Measurements from ENCODE around the gene LAIR2.
A peak's percentile ranks its signal among the peaks of the same experiment; 100 is the strongest.

The LAIR2 gene

GRCh38 chr19:54551950-54552912, 49.6 kb downstream of the LAIR2 start:
- no peak overlapping the region for H2AFZ ChIP-seq (ENCODE audit: low read length)
- H4K8ac ChIP-seq (ENCODE audit: low read depth, low read length): no peak overlapping the region
- WGBS, 2 donors (ENCODE audit: extremely low coverage in 2 of 2, insufficient read length in 2 of 2, insufficient replicate concordance in 1 of 2): 86 to 100% methylated on average over 1 to 3 of the region's 22 CpGs
- H2BK15ac ChIP-seq (ENCODE audit: low read length): no peak overlapping the region
- H2BK5ac ChIP-seq (ENCODE audit: low read length): no peak overlapping the region
- peaks cover 0 to 11% (median 2%) of the 10 kb centered on the region in 3 experiments for H3K27me3 ChIP-seq (ENCODE audit: control insufficient read depth in 3 of 3, insufficient read depth in 3 of 3, low read depth in 1 of 3, low read length in 3 of 3)
- H2BK120ac ChIP-seq (ENCODE audit: low read depth, low read length): no peak overlapping the region
- H3K4me3 ChIP-seq (ENCODE audit: low read length in 2 of 2): peak overlapping the region in 1 of 2 donors; percentile 77
- H3K14ac ChIP-seq (ENCODE audit: low read length): no peak overlapping the region
- no peak overlapping the region for H2BK12ac ChIP-seq (ENCODE audit: low read length)
- no peak overlapping the region for H3K4me2 ChIP-seq (ENCODE audit: insufficient read depth, low read length, poor library complexity, severe bottlenecking)
- no peaks in the 10 kb centered on the region for H3K36me3 ChIP-seq (replicated peaks in 1 of 2; ENCODE audit: control insufficient read depth in 2 of 2, insufficient read depth in 2 of 2, low read length in 2 of 2)
- H3K79me1 ChIP-seq (ENCODE audit: low read depth, low read length): no peaks in the 10 kb centered on the region
- peak overlapping the region; percentile 26 for H3K23ac ChIP-seq (ENCODE audit: low read depth, low read length, poor library complexity)
- no peak for DNase-seq (ENCODE audit: low spot score)
- no peak overlapping the region for H2AK5ac ChIP-seq (ENCODE audit: low read depth, low read length)
- peaks cover 0 to 45% of the 10 kb centered on the region in 2 donors for H3K9me3 ChIP-seq (replicated peaks in 1 of 2; ENCODE audit: control insufficient read depth in 2 of 2, insufficient read depth in 1 of 2, low read depth in 1 of 2, low read length in 2 of 2)
- H3K4ac ChIP-seq (ENCODE audit: low read length): no peak overlapping the region
- no peak overlapping the region for H3K27ac ChIP-seq (replicated peaks; ENCODE audit: low read length)
- no peak overlapping the region for H3K18ac ChIP-seq (ENCODE audit: low read length)
- H4K91ac ChIP-seq (ENCODE audit: low read depth, low read length, poor library complexity): no peak overlapping the region
- H3K9ac ChIP-seq (ENCODE audit: low read depth, low read length, poor library complexity): no peak overlapping the region
- H3K4me1 ChIP-seq (ENCODE audit: control insufficient read depth in 2 of 2, insufficient read depth in 1 of 2, low read depth in 1 of 2, low read length in 2 of 2): no peaks in the 10 kb centered on the region

GRCh38 chr19:54552913-54553310, 50.3 kb downstream of the LAIR2 start:
- Histone ChIP-seq H2BK5ac (ENCODE audit: low read length) (no peak overlapping the region), H3K27ac (replicated peaks; ENCODE audit: low read length) (no peak overlapping the region), H2BK15ac (ENCODE audit: low read length) (no peak overlapping the region), H3K4me2 (ENCODE audit: insufficient read depth, low read length, poor library complexity, severe bottlenecking) (no peak overlapping the region), H2BK12ac (ENCODE audit: low read length) (no peak overlapping the region), H2BK120ac (ENCODE audit: low read depth, low read length) (peak overlapping the region; percentile 31), H2AK5ac (ENCODE audit: low read depth, low read length) (no peak overlapping the region), H3K9me3 (replicated peaks in 1 of 2; ENCODE audit: control insufficient read depth in 2 of 2, insufficient read depth in 1 of 2, low read depth in 1 of 2, low read length in 2 of 2) (peaks cover 0 to 45% of the 10 kb centered on the region in 2 donors), H3K4me1 (ENCODE audit: control insufficient read depth in 2 of 2, insufficient read depth in 1 of 2, low read depth in 1 of 2, low read length in 2 of 2) (no peaks in the 10 kb centered on the region), H4K91ac (ENCODE audit: low read depth, low read length, poor library complexity) (no peak overlapping the region), H3K4me3 (ENCODE audit: low read length in 2 of 2) (peak overlapping the region in 1 of 2 donors; percentile 77), H3K4ac (ENCODE audit: low read length) (peak overlapping the region; percentile 66), H4K8ac (ENCODE audit: low read depth, low read length) (no peak overlapping the region), H3K18ac (ENCODE audit: low read length) (no peak overlapping the region), H3K27me3 (ENCODE audit: control insufficient read depth in 3 of 3, insufficient read depth in 3 of 3, low read depth in 1 of 3, low read length in 3 of 3) (peaks cover 0 to 11% (median 2%) of the 10 kb centered on the region in 3 experiments), H3K9ac (ENCODE audit: low read depth, low read length, poor library complexity) (no peak overlapping the region), H3K23ac (ENCODE audit: low read depth, low read length, poor library complexity) (peak overlapping the region; percentile 26), H3K79me1 (ENCODE audit: low read depth, low read length) (no peaks in the 10 kb centered on the region), H3K36me3 (replicated peaks in 1 of 2; ENCODE audit: control insufficient read depth in 2 of 2, insufficient read depth in 2 of 2, low read length in 2 of 2) (no peaks in the 10 kb centered on the region), H2AFZ (ENCODE audit: low read length) (no peak overlapping the region), H3K14ac (ENCODE audit: low read length) (no peak overlapping the region)
- DNase-seq (ENCODE audit: low spot score): no peak
- WGBS, 2 donors (ENCODE audit: extremely low coverage in 2 of 2, insufficient read length in 2 of 2, insufficient replicate concordance in 1 of 2): no CpG with 5 or more reads among the region's 15 CpGs

- no peak overlapping the region for H3K4me2 ChIP-seq (ENCODE audit: insufficient read depth, low read length, poor library complexity, severe bottlenecking)
- H3K4ac ChIP-seq (ENCODE audit: low read length): no peak overlapping the region
- H3K14ac ChIP-seq (ENCODE audit: low read length): no peak overlapping the region
- no peak overlapping the region for H3K4me3 ChIP-seq (ENCODE audit: low read length in 2 of 2)
- no peak overlapping the region for H2BK12ac ChIP-seq (ENCODE audit: low read length)
- H3K27ac ChIP-seq (replicated peaks; ENCODE audit: low read length): no peak overlapping the region
- no peak overlapping the region for H4K91ac ChIP-seq (ENCODE audit: low read depth, low read length, poor library complexity)
- H4K8ac ChIP-seq (ENCODE audit: low read depth, low read length): no peak overlapping the region
- H3K18ac ChIP-seq (ENCODE audit: low read length): no peak overlapping the region
- no peak overlapping the region for H3K23ac ChIP-seq (ENCODE audit: low read depth, low read length, poor library complexity)
- WGBS, 2 donors (ENCODE audit: extremely low coverage in 2 of 2, insufficient read length in 2 of 2, insufficient replicate concordance in 1 of 2): no CpG with 5 or more reads among the region's 10 CpGs
- H2BK15ac ChIP-seq (ENCODE audit: low read length): no peak overlapping the region
- H3K27me3 ChIP-seq (ENCODE audit: control insufficient read depth in 3 of 3, insufficient read depth in 3 of 3, low read depth in 1 of 3, low read length in 3 of 3): peaks cover 0 to 8% (median 2%) of the 10 kb centered on the region in 3 experiments
- H3K36me3 ChIP-seq (replicated peaks in 1 of 2; ENCODE audit: control insufficient read depth in 2 of 2, insufficient read depth in 2 of 2, low read length in 2 of 2): no peaks in the 10 kb centered on the region
- H2BK120ac ChIP-seq (ENCODE audit: low read depth, low read length): no peak overlapping the region
- no peaks in the 10 kb centered on the region for H3K79me1 ChIP-seq (ENCODE audit: low read depth, low read length)
- H2BK5ac ChIP-seq (ENCODE audit: low read length): no peak overlapping the region
- no peaks in the 10 kb centered on the region for H3K4me1 ChIP-seq (ENCODE audit: control insufficient read depth in 2 of 2, insufficient read depth in 1 of 2, low read depth in 1 of 2, low read length in 2 of 2)
- peaks cover 0 to 45% of the 10 kb centered on the region in 2 donors for H3K9me3 ChIP-seq (replicated peaks in 1 of 2; ENCODE audit: control insufficient read depth in 2 of 2, insufficient read depth in 1 of 2, low read depth in 1 of 2, low read length in 2 of 2)
- DNase-seq (ENCODE audit: low spot score): no peak
- H2AK5ac ChIP-seq (ENCODE audit: low read depth, low read length): no peak overlapping the region
- H2AFZ ChIP-seq (ENCODE audit: low read length): no peak overlapping the region
- no peak overlapping the region for H3K9ac ChIP-seq (ENCODE audit: low read depth, low read length, poor library complexity)
Observed at GRCh38 chr19:54554006-54554405, 51.4 kb downstream of the LAIR2 start.

- WGBS, 2 donors (ENCODE audit: extremely low coverage in 2 of 2, insufficient read length in 2 of 2, insufficient replicate concordance in 1 of 2): 100% methylated on average over 3 of the region's 16 CpGs; no CpG with 5 or more reads in 1 of the 2 donors
Observed at GRCh38 chr19:54554896-54555295, 52.3 kb downstream of the LAIR2 start.

More at GRCh38 chr19:54554896-54555295, 52.3 kb downstream of the LAIR2 start:
- no peak overlapping the region for H3K4me2 ChIP-seq (ENCODE audit: insufficient read depth, low read length, poor library complexity, severe bottlenecking)
- no peak overlapping the region for H2BK15ac ChIP-seq (ENCODE audit: low read length)
- H4K91ac ChIP-seq (ENCODE audit: low read depth, low read length, poor library complexity): no peak overlapping the region
- H3K9me3 ChIP-seq (replicated peaks in 1 of 2; ENCODE audit: control insufficient read depth in 2 of 2, insufficient read depth in 1 of 2, low read depth in 1 of 2, low read length in 2 of 2): peaks cover 0 to 37% of the 10 kb centered on the region in 2 donors
- no peaks in the 10 kb centered on the region for H3K79me1 ChIP-seq (ENCODE audit: low read depth, low read length)
- no peak for DNase-seq (ENCODE audit: low spot score)
- no peak overlapping the region for H3K14ac ChIP-seq (ENCODE audit: low read length)
- H3K27me3 ChIP-seq (ENCODE audit: control insufficient read depth in 3 of 3, insufficient read depth in 3 of 3, low read depth in 1 of 3, low read length in 3 of 3): peaks cover 0 to 2% (median under 1%) of the 10 kb centered on the region in 3 experiments
- no peak overlapping the region for H3K27ac ChIP-seq (replicated peaks; ENCODE audit: low read length)
- no peak overlapping the region for H2BK5ac ChIP-seq (ENCODE audit: low read length)
- H4K8ac ChIP-seq (ENCODE audit: low read depth, low read length): no peak overlapping the region
- no peak overlapping the region for H3K18ac ChIP-seq (ENCODE audit: low read length)
- H2BK12ac ChIP-seq (ENCODE audit: low read length): no peak overlapping the region
- H3K4ac ChIP-seq (ENCODE audit: low read length): no peak overlapping the region
- no peaks in the 10 kb centered on the region for H3K36me3 ChIP-seq (replicated peaks in 1 of 2; ENCODE audit: control insufficient read depth in 2 of 2, insufficient read depth in 2 of 2, low read length in 2 of 2)
- H2AFZ ChIP-seq (ENCODE audit: low read length): no peak overlapping the region
- H2BK120ac ChIP-seq (ENCODE audit: low read depth, low read length): no peak overlapping the region
- no peaks in the 10 kb centered on the region for H3K4me1 ChIP-seq (ENCODE audit: control insufficient read depth in 2 of 2, insufficient read depth in 1 of 2, low read depth in 1 of 2, low read length in 2 of 2)
- peak overlapping the region; percentile 61 for H3K23ac ChIP-seq (ENCODE audit: low read depth, low read length, poor library complexity)
- H2AK5ac ChIP-seq (ENCODE audit: low read depth, low read length): no peak overlapping the region
- peak overlapping the region in 1 of 2 donors; percentile 67 for H3K4me3 ChIP-seq (ENCODE audit: low read length in 2 of 2)
- no peak overlapping the region for H3K9ac ChIP-seq (ENCODE audit: low read depth, low read length, poor library complexity)
